MM.1S (cell line): ENCODE data around the gene TFDP2.

ENCODE experiments used
- CTCF ChIP-seq: fragments of 300-600 bp; sonication (generic); IDR thresholded peaks from 2 replicates; pipeline ENCODE4 v1.5.1; 2016; ENCODE audit warnings: antibody characterized with exemption, low read length, mixed read lengths
- EZH2 ChIP-seq: fragments of 300-600 bp; sonication (generic); optimal IDR thresholded peaks from 2 replicates; pipeline ENCODE3; 2017; ENCODE audit warnings: low read depth, mild to moderate bottlenecking, antibody characterized with exemption, low read length, mixed read lengths

GRCh38 chr3:142105991-142106390 is 43.4 kb downstream of the TFDP2 start:
- TF ChIP-seq CTCF (no peak), EZH2 (no peak)
